Heart right ventricle (tissue), 16 donors: Measurements from ENCODE around the gene ALG2. TPM values are rescaled to one million over a fixed set of nuclear protein-coding genes. Genes with fewer than 3 reads are reported as not detected.
"Not testable (repeated sequence)": the region's sequence is repeated elsewhere in the genome, so short reads cannot be mapped to it uniquely, and the experiment has no call there.

ENCODE experiments used
- ATAC-seq, 8 donors: fragments of 200-7000 bp; cut with Tn5 transposase; one replicate each; pipeline ENCODE4 v1.9.1; 2020; ENCODE audit warnings: mild to moderate bottlenecking in 8 of 8, moderate library complexity in 8 of 8, moderate number of reproducible peaks in 1 of 8
- DNase-seq, 2 donors: peaks; one replicate each; pipeline ENCODE4 v3.0.0-alpha.2; 2020
- H3K27ac ChIP-seq, 10 donors: fragments of 200-600 bp; sonication (generic) in 2 of 10; one replicate each; pipeline versions ENCODE4 v1.5.0 to v1.8.0; 2020 to 2022; ENCODE audit warnings: mild to moderate bottlenecking in 3 of 10
- H3K27me3 ChIP-seq, 7 donors: fragments of 200-600 bp; one replicate each; pipeline ENCODE4 v1.8.0; 2021 to 2022; ENCODE audit warnings: mild to moderate bottlenecking in 2 of 7
- H3K36me3 ChIP-seq, 9 donors: fragments of 200-600 bp; sonication (generic) in 1 of 9; one replicate each; pipeline versions ENCODE4 v1.5.0 to v1.8.0; 2020 to 2022; ENCODE audit warnings: mild to moderate bottlenecking in 2 of 9
- H3K4me1 ChIP-seq, 9 donors: fragments of 200-600 bp; sonication (generic) in 1 of 9; one replicate each; pipeline versions ENCODE4 v1.5.0 to v1.8.0; 2020 to 2022; ENCODE audit warnings: mild to moderate bottlenecking in 4 of 9
- H3K4me3 ChIP-seq, 10 donors: fragments of 200-600 bp; sonication (generic) in 2 of 10; one replicate each; pipeline versions ENCODE4 v1.5.0 to v1.8.0; 2020 to 2022; ENCODE audit warnings: mild to moderate bottlenecking in 7 of 10, moderate library complexity in 2 of 10
- H3K9me3 ChIP-seq, 11 donors: fragments of 200-600 bp in 10 of 11; sonication (generic) in 2 of 11; one replicate each; pipeline versions ENCODE4 v1.5.0 to v1.8.0; 2013 to 2022; ENCODE audit warnings: mild to moderate bottlenecking in 2 of 11, control low read depth in 1 of 11, moderate library complexity in 1 of 11
- CTCF ChIP-seq, 9 donors: fragments of 200-600 bp; sonication (generic) in 2 of 9; IDR thresholded peaks; one replicate each; pipeline versions ENCODE4 v1.5.0 to v1.8.0; 2021 to 2022; ENCODE audit warnings: antibody characterized with exemption in 9 of 9, mild to moderate bottlenecking in 5 of 9, moderate library complexity in 1 of 9
- WGBS, 2 donors: extraction: QIAGEN DNeasy Blood & Tissue Kit; methylation state at CpG; one replicate each; pipeline ENCODE4 v1.1.7; 2013; ENCODE audit warnings: inconsistent platforms in 1 of 2; 5-methylcytosine and 5-hydroxymethylcytosine counted together
- intact Hi-C, 10 donors: fragments of 100-400 bp; cut with DNase I; formaldehyde crosslinking; loops; one replicate each; pipeline versions ENCODE4 v1.11.1 to v1.14.2; 2022
- polyA plus RNA-seq, 2 donors: library from polyadenylated mRNA; stranded (reverse); fragments of 200-250 nt; gene quantifications; one replicate each; pipeline ENCODE4 v1.2.3, GENCODE V29; 2013
- total RNA-seq, 10 donors: library from RNA; stranded (reverse); fragmentation: NEBNext Ultra II Directional in 3 of 10; extraction: Animal tissue kit (Norgen Biotek cat#: 25700) in 3 of 10; gene quantifications; one replicate each; pipeline versions ENCODE4 v1.2.1 to v1.2.4, GENCODE V29; 2021 to 2023
- donor health status: Arrhythmogenic right ventricular cardiomyopathy.
- donor health status: ischemic (EF 13 %, LVEDD 7.1; RV severe dilation, severe dysfunction).
- donor health status: healthy with polysubstance abuse.
- donor health status: DM: no; HTN: yes; CAD: no.
- donor health status: DM: no; HTN: no; CAD: no.
- donor health status: ischemic (EF 25% LVEDD 6.9; RV normal size, moderate dysfunction).
- donor health status: ischemic (EF 25% LVEDD 5.7; RV mildly dilated, moderate dysfunction).
- donor health status: healthy.
- donor health status: DM: yes; HTN: yes; CAD: no.
- donor health status: Ischemic cardiomyopathy.
- donor health status: ischemic (EF 35%, LVEDD 5.7; RV mildly dilated, moderate dysfunction).
- donor health status: nonischemic (EF 11% LVEDD 7.7; RV severe dilation, severe dysfunction).
- donor health status: DM: yes; HTN: yes; CAD: no.
- donor health status: PGD.
- donor health status: ischemic (EF 29% LVEDD 5.4; RV normal size, mild dysfunction).
- donor health status: nonischemic (EF 23%, LVEDD 6.1; RV moderate dilation, normal function).

Gene ALG2
- total and polyA plus RNA-seq, 12 donors = 10.6 to 27.3 (median 15.0) TPM

GRCh38 chr9:99199938-99200539, 21.7 kb downstream of the ALG2 start:
- H3K9me3 ChIP-seq = peaks cover 0 to 3% (median 0%) of the 10 kb centered on the region in 11 donors
- no peaks in the 10 kb centered on the region for H3K4me1 ChIP-seq
- H3K36me3 ChIP-seq = no peaks in the 10 kb centered on the region
- no peak for ATAC-seq
- WGBS, 2 donors = 89 to 91% methylated on average over 8 of the region's 8 CpGs
- TF ChIP-seq CTCF (IDR thresholded peaks at IDR 0.05) = no peak
- H3K27ac ChIP-seq = no peak overlapping the region
- no peak for DNase-seq
- no peak overlapping the region for H3K4me3 ChIP-seq
- H3K27me3 ChIP-seq = no peaks in the 10 kb centered on the region
- intact Hi-C loops = no loop called here

- H3K9me3 ChIP-seq = peaks cover 0 to 5% (median 0%) of the 10 kb centered on the region in 11 donors
- ATAC-seq = no peak
These were observed 23.8 kb downstream of the ALG2 start for GRCh38 chr9:99197987-99198386.

GRCh38 chr9:99197124-99197630, 24.6 kb downstream of the ALG2 start:
- no peak for DNase-seq
- no peak for ATAC-seq
- Histone ChIP-seq H3K9me3 (peaks cover 0 to 5% (median 0%) of the 10 kb centered on the region in 11 donors), H3K27me3 (no peaks in the 10 kb centered on the region), H3K4me3 (no peak overlapping the region), H3K4me1 (no peaks in the 10 kb centered on the region), H3K36me3 (no peaks in the 10 kb centered on the region), H3K27ac (no peak overlapping the region)
- TF ChIP-seq CTCF (IDR thresholded peaks at IDR 0.05) = no peak
- intact Hi-C loops = no loop called here
- 94 to 95% methylated on average over 3 of the region's 3 CpGs for WGBS, 2 donors

More at GRCh38 chr9:99197987-99198386, 23.8 kb downstream of the ALG2 start:
- intact Hi-C loops = no loop called here
- H3K4me3 ChIP-seq = no peak overlapping the region
- H3K36me3 ChIP-seq = no peaks in the 10 kb centered on the region
- no peak for DNase-seq
- H3K27me3 ChIP-seq = no peaks in the 10 kb centered on the region
- H3K4me1 ChIP-seq = no peaks in the 10 kb centered on the region
- no peak overlapping the region for H3K27ac ChIP-seq
- TF ChIP-seq CTCF (IDR thresholded peaks at IDR 0.05) = no peak
- 68 to 78% methylated on average over 9 of the region's 9 CpGs for WGBS, 2 donors

- H3K4me1 ChIP-seq, DNase-seq, H3K27me3 ChIP-seq, H3K4me3 ChIP-seq, H3K9me3 ChIP-seq, ATAC-seq, H3K36me3 ChIP-seq, intact Hi-C loops, H3K27ac ChIP-seq: not testable (repeated sequence)
- WGBS, 2 donors = 78 to 79% methylated on average over 5 of the region's 5 CpGs
These were observed 25.3 kb downstream of the ALG2 start for GRCh38 chr9:99196484-99196883.

GRCh38 chr9:99193466-99193821, 28.3 kb downstream of the ALG2 start:
- intact Hi-C loops = no loop called here
- DNase-seq = no peak
- Histone ChIP-seq H3K36me3 (no peaks in the 10 kb centered on the region), H3K9me3 (peaks cover 0 to 5% (median 0%) of the 10 kb centered on the region in 11 donors), H3K4me1 (no peaks in the 10 kb centered on the region), H3K4me3 (no peak overlapping the region), H3K27me3 (no peaks in the 10 kb centered on the region), H3K27ac (no peak overlapping the region)
- ATAC-seq = no peak
- no peak for TF ChIP-seq CTCF (IDR thresholded peaks at IDR 0.05)
- WGBS, 2 donors = 84 to 94% methylated on average over 2 of the region's 2 CpGs
